HepG2 (cell line): ENCODE measurements around the gene PIGN.

ENCODE experiments used
- DPF2 ChIP-seq: sonication (generic); formaldehyde crosslinking; IDR thresholded peaks from 2 replicates; pipeline ENCODE4 v1.4.0; 2020; ENCODE audit warnings: mild to moderate bottlenecking, low read depth, missing genetic modification reagents, borderline replicate concordance
- HNRNPL ChIP-seq: fragments of 200-400 bp; formaldehyde crosslinking; IDR thresholded peaks from 2 replicates; pipeline ENCODE4 v1.6.1; 2017; ENCODE audit warnings: mild to moderate bottlenecking, low read depth, low read length
- JUND ChIP-seq: sonication (generic); formaldehyde crosslinking; IDR thresholded peaks from 2 replicates; pipeline ENCODE4 v1.8.0; 2022; ENCODE audit warnings: mild to moderate bottlenecking, missing genetic modification reagents
- NCOA1 ChIP-seq: sonication (generic); formaldehyde crosslinking; IDR thresholded peaks from 2 replicates; pipeline ENCODE4 v1.9.0; 2021; ENCODE audit warnings: missing genetic modification reagents
- RFXANK ChIP-seq: IDR thresholded peaks from 2 replicates; pipeline ENCODE4 v1.6.1; 2016
- TCF12 ChIP-seq, 2 experiments: fragments of 450-650 bp in 1 of 2; sonication (generic) in 1 of 2; formaldehyde crosslinking in 1 of 2; IDR thresholded peaks; 2 replicates each; pipeline versions ENCODE4 v1.6.1 to v1.8.0; 2017 to 2022; ENCODE audit warnings: antibody characterized with exemption in 1 of 2, mild to moderate bottlenecking in 1 of 2, missing genetic modification reagents in 1 of 2, moderate library complexity in 1 of 2
- TF ChIP-seq, protein P1 (sequence below): sonication (generic); formaldehyde crosslinking; IDR thresholded peaks from 2 replicates; pipeline ENCODE4 v1.5.0; 2020; ENCODE audit warnings: mild to moderate bottlenecking, missing genetic modification reagents, moderate library complexity
- TF ChIP-seq, protein P2 (sequence below): sonication (generic); formaldehyde crosslinking; conservative IDR thresholded peaks from 2 replicates; pipeline ENCODE4 v1.4.0; 2020; ENCODE audit warnings: missing genetic modification reagents

DNA sequence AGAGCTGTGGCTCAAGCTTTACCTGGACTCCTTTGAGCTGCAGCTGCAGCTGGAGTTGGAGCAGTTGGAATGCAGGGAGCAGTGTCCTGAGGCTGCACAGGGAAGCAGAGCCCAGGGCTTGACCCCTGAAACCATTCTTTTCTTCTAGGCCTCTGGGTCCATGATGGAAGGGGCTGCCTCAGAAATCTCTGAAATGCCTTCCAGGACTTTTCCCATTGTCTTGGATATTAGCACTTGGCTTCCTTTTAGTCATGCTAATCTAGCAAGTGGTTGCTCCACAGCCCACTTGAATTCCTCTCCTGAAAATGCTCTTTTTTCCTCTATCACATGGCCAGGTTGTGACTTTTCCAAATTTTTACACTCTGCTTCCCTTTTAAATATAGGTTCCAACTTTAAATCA lies 185.5 kb downstream of the PIGN start:
- TF ChIP-seq DPF2 (CRISPR knock-in tag) (no peak), HNRNPL (no peak), NCOA1 (CRISPR knock-in tag) (no peak), RFXANK (CRISPR knock-in tag) (no peak), TCF12 (IDR thresholded peaks at IDR 0.05) (no peak), TCF12 (CRISPR knock-in tag; IDR thresholded peaks at IDR 0.05) (no peak), JUND (no peak)
- TF ChIP-seq, protein P1, sequence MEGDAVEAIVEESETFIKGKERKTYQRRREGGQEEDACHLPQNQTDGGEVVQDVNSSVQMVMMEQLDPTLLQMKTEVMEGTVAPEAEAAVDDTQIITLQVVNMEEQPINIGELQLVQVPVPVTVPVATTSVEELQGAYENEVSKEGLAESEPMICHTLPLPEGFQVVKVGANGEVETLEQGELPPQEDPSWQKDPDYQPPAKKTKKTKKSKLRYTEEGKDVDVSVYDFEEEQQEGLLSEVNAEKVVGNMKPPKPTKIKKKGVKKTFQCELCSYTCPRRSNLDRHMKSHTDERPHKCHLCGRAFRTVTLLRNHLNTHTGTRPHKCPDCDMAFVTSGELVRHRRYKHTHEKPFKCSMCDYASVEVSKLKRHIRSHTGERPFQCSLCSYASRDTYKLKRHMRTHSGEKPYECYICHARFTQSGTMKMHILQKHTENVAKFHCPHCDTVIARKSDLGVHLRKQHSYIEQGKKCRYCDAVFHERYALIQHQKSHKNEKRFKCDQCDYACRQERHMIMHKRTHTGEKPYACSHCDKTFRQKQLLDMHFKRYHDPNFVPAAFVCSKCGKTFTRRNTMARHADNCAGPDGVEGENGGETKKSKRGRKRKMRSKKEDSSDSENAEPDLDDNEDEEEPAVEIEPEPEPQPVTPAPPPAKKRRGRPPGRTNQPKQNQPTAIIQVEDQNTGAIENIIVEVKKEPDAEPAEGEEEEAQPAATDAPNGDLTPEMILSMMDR (CRISPR knock-in tag) = no peak
- TF ChIP-seq, protein P2, sequence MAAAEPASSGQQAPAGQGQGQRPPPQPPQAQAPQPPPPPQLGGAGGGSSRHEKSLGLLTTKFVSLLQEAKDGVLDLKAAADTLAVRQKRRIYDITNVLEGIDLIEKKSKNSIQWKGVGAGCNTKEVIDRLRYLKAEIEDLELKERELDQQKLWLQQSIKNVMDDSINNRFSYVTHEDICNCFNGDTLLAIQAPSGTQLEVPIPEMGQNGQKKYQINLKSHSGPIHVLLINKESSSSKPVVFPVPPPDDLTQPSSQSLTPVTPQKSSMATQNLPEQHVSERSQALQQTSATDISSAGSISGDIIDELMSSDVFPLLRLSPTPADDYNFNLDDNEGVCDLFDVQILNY (CRISPR knock-in tag) = no peak
